Sciatic nerve (tissue), 2 donors: Measurements from ENCODE around the gene KRTAP9-6. TPM values are rescaled to one million over a fixed set of nuclear protein-coding genes. Genes with fewer than 3 reads are reported as not detected.

Source experiments
- ATAC-seq: fragments of 200-7000 bp; cut with Tn5 transposase; one replicate; pipeline ENCODE4 v1.9.1; 2020; ENCODE audit warnings: mild to moderate bottlenecking, moderate library complexity
- DNase-seq: peaks from one replicate; pipeline ENCODE4 v3.0.0-alpha.2; 2020; ENCODE audit warnings: low spot score
- intact Hi-C: fragments of 100-400 bp; cut with DNase I; formaldehyde crosslinking; loops from one replicate; pipeline ENCODE4 v1.14.2; 2022
- total RNA-seq: library from RNA; stranded (reverse); fragmentation: NEBNext Ultra II Directional; extraction: Animal tissue kit (Norgen Biotek cat#: 25700); gene quantifications from one replicate; pipeline ENCODE4 v1.2.1, GENCODE V29; 2021
- donor health status: DM: no; HTN: no; CAD: no.
- donor health status: DM: no; HTN: no; CAD: no.

KRTAP9-6 gene
- total RNA-seq, 1 donor from 2014 or later: not detected

DNA sequence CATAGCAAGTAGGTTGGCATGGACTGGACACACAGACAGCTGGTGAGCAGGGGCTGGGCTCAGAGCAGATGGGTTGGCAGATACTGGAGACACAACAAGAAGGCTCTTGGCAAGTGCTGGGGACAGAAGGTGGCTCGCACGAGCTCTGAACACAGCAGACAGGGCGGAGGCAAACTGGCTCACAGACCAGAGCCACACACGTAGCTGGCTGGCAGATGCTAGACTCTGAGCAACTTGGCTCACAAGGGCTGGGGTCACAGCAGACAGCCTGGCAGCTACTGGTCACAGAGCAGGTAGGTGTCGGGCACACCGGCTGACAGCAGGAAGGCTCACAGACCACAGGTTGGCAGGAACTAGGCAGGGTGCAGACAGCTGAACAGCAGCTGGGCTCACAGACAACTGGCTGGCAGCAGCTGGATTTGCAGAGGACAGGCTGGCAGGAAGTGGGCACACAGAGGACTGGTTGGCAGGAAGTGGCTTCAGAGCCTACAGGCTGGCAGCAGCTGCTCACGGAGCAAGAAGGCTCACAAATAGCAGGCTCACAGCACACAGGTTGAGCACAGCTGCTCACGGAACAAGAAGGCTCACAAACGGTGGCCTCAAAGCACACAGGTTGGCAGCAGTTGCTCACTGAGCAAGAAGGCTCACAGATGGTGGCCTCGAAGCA is 43.2 kb downstream of the KRTAP9-6 start:
- intact Hi-C loops: no loop called here
- no peak for DNase-seq
- ATAC-seq: peak; percentile 79

DNA sequence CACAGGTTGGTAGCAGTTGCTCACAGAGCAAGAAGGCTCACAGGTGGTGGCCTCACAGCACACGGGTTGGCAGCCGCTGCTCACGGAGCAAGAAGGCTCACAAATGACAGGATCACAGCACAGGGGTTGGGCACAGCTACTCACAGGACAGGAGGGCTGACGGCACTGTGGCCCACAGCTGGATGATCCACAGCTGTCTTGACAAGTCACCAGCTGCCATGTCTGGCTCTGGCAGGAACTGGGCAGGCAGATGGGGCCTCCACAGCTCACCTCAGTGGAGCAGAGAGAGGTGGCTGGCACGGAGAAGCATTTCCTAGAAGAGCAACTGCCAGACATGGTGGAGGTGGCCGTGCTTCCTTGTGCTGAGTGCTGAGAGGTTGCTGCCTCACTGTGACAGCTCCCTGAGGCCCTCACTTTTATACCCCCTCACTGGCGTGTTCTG is 43.8 kb downstream of the KRTAP9-6 start, which contains the start of gene KRTAP16-1:
KRTAP16-1 (minus strand) TSS at position 392 of the 442 bp plus-strand sequence; CDS start at position 336, 56 bp downstream.
- ATAC-seq: peak; percentile 22
- no peak for DNase-seq
- intact Hi-C loops: no loop called here

DNA sequence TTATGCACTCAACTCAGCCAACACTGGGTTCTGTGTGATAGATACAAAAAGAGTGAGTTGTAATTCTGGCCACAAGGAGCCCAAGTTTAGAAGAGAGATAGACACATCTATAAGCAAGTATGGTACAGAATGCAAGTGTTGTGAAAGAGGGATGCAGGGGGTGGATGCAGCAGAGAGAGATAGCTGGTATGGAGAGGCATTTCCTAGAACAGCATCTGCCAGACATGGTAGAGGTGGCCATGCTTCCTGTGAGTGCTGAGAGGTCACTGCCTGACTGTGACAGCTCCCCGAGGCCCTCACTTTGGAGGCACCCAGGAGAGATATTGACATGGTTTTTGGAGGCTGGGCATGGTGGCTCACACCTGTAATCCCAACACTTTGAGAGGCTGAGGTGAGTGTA is 45.9 kb downstream of the KRTAP9-6 start:
- DNase-seq (no peak), ATAC-seq (no peak)
- intact Hi-C loops: no loop called here

- DNase-seq: no peak
- ATAC-seq: no peak
- intact Hi-C loops: no loop called here
Observed at GRCh38 chr17:41315204-41315794, 50.1 kb downstream of the KRTAP9-6 start, which contains the start of gene KRTAP17-1. Gene KRTAP17-1, minus strand, starts transcription at chr17:41315710. Its CDS starts 60 bp downstream, at chr17:41315650.

Other genes with a start within 250 kb of the KRTAP9-6 start
- not detected for gene KRTAP1-5, start 238.2 kb upstream of the KRTAP9-6 start, total RNA-seq
- gene KRTAP1-4, start 235.2 kb upstream of the KRTAP9-6 start, total RNA-seq: not detected
- gene KRTAP1-3, start 230.5 kb upstream of the KRTAP9-6 start, total RNA-seq: not detected
- not detected for gene KRTAP1-1, start 223.9 kb upstream of the KRTAP9-6 start, total RNA-seq
- gene KRTAP2-1, start 218.1 kb upstream of the KRTAP9-6 start, total RNA-seq: not detected
- gene KRTAP2-2, start 210.1 kb upstream of the KRTAP9-6 start, total RNA-seq: not detected
- not detected for gene KRTAP2-3, start 205.3 kb upstream of the KRTAP9-6 start, total RNA-seq
- gene KRTAP2-4, start 199.5 kb upstream of the KRTAP9-6 start, total RNA-seq: not detected
- gene KRTAP4-7, start 181.2 kb upstream of the KRTAP9-6 start, total RNA-seq: not detected
- gene KRTAP4-8, start 167.2 kb upstream of the KRTAP9-6 start, total RNA-seq: not detected
- not detected for gene KRTAP4-16, start 163.2 kb upstream of the KRTAP9-6 start, total RNA-seq
- gene KRTAP4-9, start 160.0 kb upstream of the KRTAP9-6 start, total RNA-seq: not detected
- gene KRTAP4-11, start 147.0 kb upstream of the KRTAP9-6 start, total RNA-seq: not detected
- gene KRTAP4-12, start 141.2 kb upstream of the KRTAP9-6 start, total RNA-seq: not detected
- gene KRTAP4-6, start 124.8 kb upstream of the KRTAP9-6 start, total RNA-seq: not detected
- gene KRTAP4-5, start 115.6 kb upstream of the KRTAP9-6 start, total RNA-seq: not detected
- gene KRTAP4-4, start 104.6 kb upstream of the KRTAP9-6 start, total RNA-seq: not detected
- not detected for gene KRTAP4-3, start 97.2 kb upstream of the KRTAP9-6 start, total RNA-seq
- not detected for gene KRTAP4-2, start 87.2 kb upstream of the KRTAP9-6 start, total RNA-seq
- gene KRTAP4-1, start 80.5 kb upstream of the KRTAP9-6 start, total RNA-seq: not detected
- gene KRTAP9-1, start 75.5 kb upstream of the KRTAP9-6 start, total RNA-seq: not detected
- not detected for gene KRTAP9-2, start 38.7 kb upstream of the KRTAP9-6 start, total RNA-seq
- gene KRTAP9-3, start 32.9 kb upstream of the KRTAP9-6 start, total RNA-seq: not detected
- not detected for gene KRTAP9-8, start 27.4 kb upstream of the KRTAP9-6 start, total RNA-seq
- gene KRTAP9-4, start 15.7 kb upstream of the KRTAP9-6 start, total RNA-seq: not detected
- gene KRTAP9-9, start 10.0 kb upstream of the KRTAP9-6 start, total RNA-seq: not detected
- gene KRTAP9-7, start 10.3 kb downstream of the KRTAP9-6 start, total RNA-seq: not detected
- not detected for gene KRTAP29-1, start 37.5 kb downstream of the KRTAP9-6 start, total RNA-seq
- not detected for gene KRTAP16-1, start 43.9 kb downstream of the KRTAP9-6 start, total RNA-seq
- gene KRTAP17-1, start 50.3 kb downstream of the KRTAP9-6 start, total RNA-seq: not detected
- not detected for gene KRT33A, start 85.5 kb downstream of the KRTAP9-6 start, total RNA-seq
- gene KRT33B, start 104.4 kb downstream of the KRTAP9-6 start, total RNA-seq: not detected
- gene KRT34, start 116.9 kb downstream of the KRTAP9-6 start, total RNA-seq: not detected
- gene KRT31, start 132.2 kb downstream of the KRTAP9-6 start, total RNA-seq: not detected
- gene KRT37, start 159.2 kb downstream of the KRTAP9-6 start, total RNA-seq: not detected
- gene KRT38, start 175.6 kb downstream of the KRTAP9-6 start, total RNA-seq: not detected
- gene KRT32, start 202.0 kb downstream of the KRTAP9-6 start, total RNA-seq: 0.67 TPM
- 0.18 TPM for gene KRT35, start 215.8 kb downstream of the KRTAP9-6 start, total RNA-seq
- gene KRT36, start 224.5 kb downstream of the KRTAP9-6 start, total RNA-seq: not detected
- gene KRT13, start 240.2 kb downstream of the KRTAP9-6 start, total RNA-seq: 0.62 TPM